ENCODE measurements around the gene SLC38A1.
A peak's percentile ranks its signal among the peaks of the same experiment; 100 is the strongest.

The SLC38A1 gene

DNA sequence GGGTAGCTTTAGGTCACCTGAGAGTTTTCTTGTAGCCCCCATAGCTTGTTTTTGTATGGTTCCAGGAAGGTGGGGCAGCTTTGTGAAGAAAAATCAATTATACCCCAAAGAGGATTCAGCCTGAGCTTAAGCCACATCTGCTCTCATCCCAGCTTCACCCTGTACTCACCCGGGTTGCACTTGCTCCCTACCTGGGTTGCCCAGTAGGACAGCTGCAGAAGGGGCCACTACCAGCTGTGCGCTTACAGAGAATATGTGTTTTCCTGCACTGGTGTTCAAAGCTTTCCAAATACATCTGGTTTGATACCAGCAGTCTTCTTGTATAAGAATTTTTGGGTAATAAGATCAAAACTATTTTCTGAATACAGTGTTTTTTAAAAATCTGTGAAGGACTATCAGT lies 3.0 kb upstream of the SLC38A1 start:
- WGBS (ENCODE audit: insufficient coverage): 100% methylated on average over 1 of the region's 2 CpGs
- no peaks in the 10 kb centered on the region for H3K36me3 ChIP-seq (ENCODE audit: control insufficient read depth in 4 of 4, insufficient read depth in 4 of 4, low read length in 3 of 4)
- no peaks in the 10 kb centered on the region for H3K9me3 ChIP-seq (ENCODE audit: control extremely low read depth in 1 of 5, control insufficient read depth in 4 of 5, insufficient read depth in 2 of 5, low read depth in 1 of 5, low read length in 4 of 5)
- ChIA-PET CTCF (interaction anchor here (1.1 kb wide), 1 partner anchor 31 kb away, joined by 3 read pairs; no protein-coding TSS in a partner anchor), POLR2A (no interaction called here)
- no peaks in the 10 kb centered on the region for H3K27me3 ChIP-seq (replicated peaks in 2 of 5; ENCODE audit: control insufficient read depth in 4 of 5, insufficient read depth in 5 of 5, low read length in 4 of 5)
- H3K4me3 ChIP-seq (ENCODE audit: control insufficient read depth in 1 of 7, extremely low read depth in 1 of 7, insufficient read depth in 4 of 7, low read depth in 2 of 7, low read length in 6 of 7): no peak overlapping the region
- no peak for DNase-seq
- H3K4me1 ChIP-seq (ENCODE audit: control extremely low read depth in 1 of 4, control insufficient read depth in 4 of 4, insufficient read depth in 4 of 4, low read length in 3 of 4): peaks cover 2 to 33% (median 25%) of the 10 kb centered on the region in 4 experiments
- H3K27ac ChIP-seq (ENCODE audit: insufficient read depth in 1 of 2, low read depth in 1 of 2, low read length in 2 of 2, poor library complexity in 1 of 2, severe bottlenecking in 2 of 2): no peak overlapping the region

DNA sequence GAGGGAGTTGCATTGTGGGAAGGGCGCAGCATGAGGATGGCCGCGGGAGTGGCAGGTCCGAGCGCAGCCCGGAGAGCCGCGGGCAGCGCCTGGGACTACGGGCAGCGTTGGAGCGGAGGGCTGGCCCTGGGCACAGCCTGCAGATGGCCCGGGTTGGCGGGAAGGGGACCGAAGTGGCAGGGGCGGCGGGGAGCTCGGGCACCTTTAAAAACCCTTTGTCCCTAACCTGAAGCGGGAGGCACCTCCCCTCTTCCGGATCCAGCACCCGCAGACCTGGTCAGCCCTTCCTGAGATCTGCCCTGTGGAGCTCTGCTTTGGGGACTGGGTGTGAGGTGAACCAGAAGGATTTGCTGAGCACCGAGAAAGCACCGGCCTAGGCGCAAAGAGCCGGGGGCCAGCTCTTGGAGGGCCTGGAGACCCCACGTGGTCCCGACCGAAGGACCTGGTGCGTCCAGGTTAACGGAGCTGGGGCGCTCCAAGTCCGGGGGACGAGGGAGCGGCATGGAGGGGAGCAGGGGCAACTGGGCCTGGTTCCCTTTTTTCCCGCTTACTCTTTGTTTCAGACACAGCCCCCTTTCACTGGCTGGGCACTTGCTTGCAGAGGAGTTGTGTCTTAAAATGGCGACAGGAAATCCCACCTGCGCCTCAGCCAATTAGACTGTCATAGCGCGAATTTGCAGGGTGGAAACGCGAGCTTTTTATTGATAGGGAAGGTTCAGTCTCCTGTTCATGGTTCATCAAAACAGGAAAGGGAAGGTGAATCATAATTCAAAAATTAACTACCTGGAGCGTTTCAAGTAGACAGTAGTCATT lies 792 bp upstream of the SLC38A1 start:
- CTCF ChIA-PET: interaction anchor here (1.0 to 2.2 kb wide), 9 partner anchors 32 to 404 kb away, joined by 3 to 7 read pairs (median 3); no protein-coding TSS in a partner anchor
- Histone ChIP-seq H3K36me3 (ENCODE audit: control insufficient read depth in 4 of 4, insufficient read depth in 4 of 4, low read length in 3 of 4) (peaks cover 0 to 10% (median 0%) of the 10 kb centered on the region in 4 experiments), H3K27me3 (replicated peaks in 2 of 5; ENCODE audit: control insufficient read depth in 4 of 5, insufficient read depth in 5 of 5, low read length in 4 of 5) (no peaks in the 10 kb centered on the region), H3K4me1 (ENCODE audit: control extremely low read depth in 1 of 4, control insufficient read depth in 4 of 4, insufficient read depth in 4 of 4, low read length in 3 of 4) (peaks cover 18 to 46% (median 37%) of the 10 kb centered on the region in 4 experiments), H3K4me3 (ENCODE audit: control insufficient read depth in 1 of 7, extremely low read depth in 1 of 7, insufficient read depth in 4 of 7, low read depth in 2 of 7, low read length in 6 of 7) (peak overlapping the region; percentile 75 to 99 (median 90)), H3K27ac (ENCODE audit: insufficient read depth in 1 of 2, low read depth in 1 of 2, low read length in 2 of 2, poor library complexity in 1 of 2, severe bottlenecking in 2 of 2) (peak overlapping the region; percentile 47 to 88), H3K9me3 (ENCODE audit: control extremely low read depth in 1 of 5, control insufficient read depth in 4 of 5, insufficient read depth in 2 of 5, low read depth in 1 of 5, low read length in 4 of 5) (no peaks in the 10 kb centered on the region)
- DNase-seq: peak; percentile 47 to 81 (median 76)
- 1% methylated on average over 41 of the region's 42 CpGs for WGBS (ENCODE audit: insufficient coverage)
- POLR2A ChIA-PET: interaction anchor here (3.0 kb wide), 1 partner anchor 52 kb away, joined by 6 read pairs; no protein-coding TSS in a partner anchor

DNA sequence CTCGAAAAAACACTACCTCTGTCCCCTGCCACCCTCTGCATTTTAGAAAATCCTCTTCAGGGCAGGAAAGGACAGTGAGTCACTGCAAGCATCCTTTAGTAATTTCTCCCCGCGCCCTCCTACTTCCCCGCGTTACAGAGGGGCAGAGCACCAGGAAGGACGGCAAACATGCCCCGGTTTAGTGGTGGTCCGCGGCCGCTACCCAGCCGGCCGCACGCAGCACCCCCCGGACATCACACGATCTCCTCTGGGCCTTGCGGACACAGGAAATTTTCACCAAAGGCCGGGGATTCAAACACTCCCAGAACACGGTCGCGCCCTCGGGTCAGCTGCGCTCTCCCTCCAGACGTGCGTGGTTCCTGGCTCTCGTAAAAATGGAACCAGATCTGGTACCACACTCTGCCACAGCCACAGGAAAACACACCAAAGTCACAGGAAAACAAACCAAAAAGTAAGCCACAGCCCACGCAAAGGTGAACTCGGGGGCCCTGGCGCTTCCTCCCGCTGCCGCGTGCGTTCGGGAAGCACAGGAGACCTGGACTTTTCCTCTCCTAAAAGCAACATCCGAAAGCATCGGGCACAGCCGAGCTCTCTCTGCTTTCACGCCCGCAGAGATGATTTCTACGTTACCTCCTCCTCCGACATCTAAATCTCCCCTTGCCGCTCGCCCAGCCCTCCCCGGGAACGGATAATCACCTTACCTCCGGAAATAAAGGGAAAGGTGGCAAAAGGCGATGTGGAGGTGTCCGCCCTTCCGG lies 839 bp downstream of the SLC38A1 start:
- H3K4me3 ChIP-seq (ENCODE audit: control insufficient read depth in 1 of 7, extremely low read depth in 1 of 7, insufficient read depth in 4 of 7, low read depth in 2 of 7, low read length in 6 of 7): peak overlapping the region; percentile 75 to 99 (median 90)
- peaks cover 21 to 47% (median 37%) of the 10 kb centered on the region in 4 experiments for H3K4me1 ChIP-seq (ENCODE audit: control extremely low read depth in 1 of 4, control insufficient read depth in 4 of 4, insufficient read depth in 4 of 4, low read length in 3 of 4)
- ChIA-PET CTCF (interaction anchor here (0.8 to 1.7 kb wide), 6 partner anchors 53 to 116 kb away, joined by 3 to 5 read pairs (median 4); no protein-coding TSS in a partner anchor), POLR2A (interaction anchor here (0.7 to 3.0 kb wide), 3 partner anchors 50 to 931 kb away, joined by 3 to 6 read pairs (median 3); no protein-coding TSS in a partner anchor)
- peaks cover 0 to 10% (median 0%) of the 10 kb centered on the region in 4 experiments for H3K36me3 ChIP-seq (ENCODE audit: control insufficient read depth in 4 of 4, insufficient read depth in 4 of 4, low read length in 3 of 4)
- H3K9me3 ChIP-seq (ENCODE audit: control extremely low read depth in 1 of 5, control insufficient read depth in 4 of 5, insufficient read depth in 2 of 5, low read depth in 1 of 5, low read length in 4 of 5): no peaks in the 10 kb centered on the region
- DNase-seq: peak; percentile 22 to 59 (median 47)
- no peaks in the 10 kb centered on the region for H3K27me3 ChIP-seq (replicated peaks in 2 of 5; ENCODE audit: control insufficient read depth in 4 of 5, insufficient read depth in 5 of 5, low read length in 4 of 5)
- H3K27ac ChIP-seq (ENCODE audit: insufficient read depth in 1 of 2, low read depth in 1 of 2, low read length in 2 of 2, poor library complexity in 1 of 2, severe bottlenecking in 2 of 2): peak overlapping the region; percentile 64 to 88
- 0% methylated on average over 44 of the region's 48 CpGs for WGBS (ENCODE audit: insufficient coverage)

DNA sequence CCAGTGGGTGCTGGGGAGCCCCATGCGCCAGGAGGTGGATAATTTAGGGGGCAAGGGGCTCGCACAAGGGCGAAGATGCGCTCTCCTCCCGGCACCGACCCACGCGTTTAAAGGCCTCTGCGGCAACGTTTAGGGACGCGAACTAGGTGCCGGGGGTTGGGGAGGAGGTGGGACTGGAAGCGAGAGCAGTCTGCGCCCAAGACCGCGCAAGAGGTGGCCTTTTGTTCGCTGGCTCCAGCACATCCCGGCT lies 1.3 kb downstream of the SLC38A1 start:
- Histone ChIP-seq H3K27me3 (replicated peaks in 2 of 5; ENCODE audit: control insufficient read depth in 4 of 5, insufficient read depth in 5 of 5, low read length in 4 of 5) (no peaks in the 10 kb centered on the region), H3K9me3 (ENCODE audit: control extremely low read depth in 1 of 5, control insufficient read depth in 4 of 5, insufficient read depth in 2 of 5, low read depth in 1 of 5, low read length in 4 of 5) (no peaks in the 10 kb centered on the region), H3K27ac (ENCODE audit: insufficient read depth in 1 of 2, low read depth in 1 of 2, low read length in 2 of 2, poor library complexity in 1 of 2, severe bottlenecking in 2 of 2) (peak overlapping the region; percentile 64 to 88), H3K4me1 (ENCODE audit: control extremely low read depth in 1 of 4, control insufficient read depth in 4 of 4, insufficient read depth in 4 of 4, low read length in 3 of 4) (peaks cover 21 to 47% (median 37%) of the 10 kb centered on the region in 4 experiments), H3K36me3 (ENCODE audit: control insufficient read depth in 4 of 4, insufficient read depth in 4 of 4, low read length in 3 of 4) (peaks cover 0 to 10% (median 0%) of the 10 kb centered on the region in 4 experiments), H3K4me3 (ENCODE audit: control insufficient read depth in 1 of 7, extremely low read depth in 1 of 7, insufficient read depth in 4 of 7, low read depth in 2 of 7, low read length in 6 of 7) (peak overlapping the region; percentile 75 to 99 (median 90))
- DNase-seq: no peak
- 0% methylated on average over 17 of the region's 19 CpGs for WGBS (ENCODE audit: insufficient coverage)
- POLR2A ChIA-PET: no interaction called here
- CTCF ChIA-PET: no interaction called here

DNA sequence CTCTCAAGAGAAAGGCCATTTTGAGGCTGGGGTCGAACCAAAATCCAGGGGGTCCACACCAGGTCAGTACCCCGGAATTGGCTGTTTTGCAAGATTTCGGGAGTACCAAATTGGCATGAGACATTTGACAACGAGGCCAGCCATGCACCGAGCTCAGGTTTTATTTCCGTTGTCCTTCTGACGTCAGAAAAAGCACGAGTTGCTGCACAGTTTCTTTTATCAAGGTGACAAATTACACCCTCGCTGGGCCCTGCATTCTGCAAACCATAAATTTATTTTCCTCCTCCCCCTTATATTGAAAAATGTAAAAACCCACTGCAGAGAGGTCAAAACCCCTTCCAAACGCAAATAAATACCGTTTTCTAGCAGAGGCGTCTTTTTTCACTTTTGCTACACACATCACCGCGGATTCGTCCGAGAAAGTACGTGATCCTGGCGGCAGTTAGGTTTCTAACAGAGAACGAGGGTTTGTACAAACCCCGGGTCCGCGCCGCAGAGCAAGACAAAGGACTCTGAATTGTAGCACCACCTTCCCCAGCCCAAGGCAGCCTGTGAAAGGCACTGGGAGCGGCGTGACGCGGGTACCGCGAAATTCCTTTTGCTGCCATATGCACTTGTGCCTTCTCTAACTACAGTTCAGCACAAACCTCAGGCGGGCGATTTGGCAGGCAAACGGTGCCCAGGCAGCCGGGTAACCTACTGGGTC lies 1.8 kb downstream of the SLC38A1 start:
- WGBS (ENCODE audit: insufficient coverage): under 1% methylated on average over 27 of the region's 33 CpGs
- CTCF ChIA-PET: interaction anchor here (0.8 to 1.5 kb wide), 2 partner anchors 52 to 90 kb away, joined by 3 read pairs; no protein-coding TSS in a partner anchor
- H3K36me3 ChIP-seq (ENCODE audit: control insufficient read depth in 4 of 4, insufficient read depth in 4 of 4, low read length in 3 of 4): peaks cover 0 to 10% (median 0%) of the 10 kb centered on the region in 4 experiments
- H3K9me3 ChIP-seq (ENCODE audit: control extremely low read depth in 1 of 5, control insufficient read depth in 4 of 5, insufficient read depth in 2 of 5, low read depth in 1 of 5, low read length in 4 of 5): no peaks in the 10 kb centered on the region
- DNase-seq: peak; percentile 43 to 71 (median 60)
- POLR2A ChIA-PET: no interaction called here
- no peaks in the 10 kb centered on the region for H3K27me3 ChIP-seq (replicated peaks in 2 of 5; ENCODE audit: control insufficient read depth in 4 of 5, insufficient read depth in 5 of 5, low read length in 4 of 5)
- peak overlapping the region; percentile 75 to 99 (median 90) for H3K4me3 ChIP-seq (ENCODE audit: control insufficient read depth in 1 of 7, extremely low read depth in 1 of 7, insufficient read depth in 4 of 7, low read depth in 2 of 7, low read length in 6 of 7)
- H3K4me1 ChIP-seq (ENCODE audit: control extremely low read depth in 1 of 4, control insufficient read depth in 4 of 4, insufficient read depth in 4 of 4, low read length in 3 of 4): peaks cover 21 to 47% (median 37%) of the 10 kb centered on the region in 4 experiments
- H3K27ac ChIP-seq (ENCODE audit: insufficient read depth in 1 of 2, low read depth in 1 of 2, low read length in 2 of 2, poor library complexity in 1 of 2, severe bottlenecking in 2 of 2): peak overlapping the region; percentile 64 to 88

DNA sequence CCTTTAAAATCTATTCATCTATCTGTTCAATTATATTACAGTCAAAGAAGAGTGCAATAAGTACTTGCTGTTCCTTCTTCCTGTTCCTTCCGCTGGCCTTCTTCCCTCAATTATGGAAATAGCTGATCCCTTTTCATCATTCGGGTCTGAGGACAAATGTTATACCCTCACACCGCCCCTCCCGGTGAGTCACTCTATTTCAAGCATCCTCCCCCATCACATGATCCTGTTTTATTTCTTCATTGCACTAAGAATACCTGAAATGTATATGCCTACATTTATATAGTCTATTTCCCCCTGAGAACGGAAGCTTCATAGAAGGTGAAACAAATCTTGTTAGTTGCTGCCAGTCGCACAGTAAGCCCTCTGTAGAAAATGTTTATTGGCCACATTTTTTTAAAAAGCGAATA lies 2.5 kb downstream of the SLC38A1 start:
- no peaks in the 10 kb centered on the region for H3K9me3 ChIP-seq (ENCODE audit: control extremely low read depth in 1 of 5, control insufficient read depth in 4 of 5, insufficient read depth in 2 of 5, low read depth in 1 of 5, low read length in 4 of 5)
- POLR2A ChIA-PET: no interaction called here
- CTCF ChIA-PET: interaction anchor here (0.8 to 1.5 kb wide), 2 partner anchors 51 to 89 kb away, joined by 3 read pairs; no protein-coding TSS in a partner anchor
- H3K27ac ChIP-seq (ENCODE audit: insufficient read depth in 1 of 2, low read depth in 1 of 2, low read length in 2 of 2, poor library complexity in 1 of 2, severe bottlenecking in 2 of 2): peak overlapping the region; percentile 64 to 88
- H3K4me3 ChIP-seq (ENCODE audit: control insufficient read depth in 1 of 7, extremely low read depth in 1 of 7, insufficient read depth in 4 of 7, low read depth in 2 of 7, low read length in 6 of 7): peak overlapping the region in 6 of 7 experiments; percentile 75 to 99 (median 90)
- H3K36me3 ChIP-seq (ENCODE audit: control insufficient read depth in 4 of 4, insufficient read depth in 4 of 4, low read length in 3 of 4): peaks cover 0 to 14% (median 0%) of the 10 kb centered on the region in 4 experiments
- DNase-seq: peak; percentile 26 to 82 (median 67)
- H3K27me3 ChIP-seq (replicated peaks in 2 of 5; ENCODE audit: control insufficient read depth in 4 of 5, insufficient read depth in 5 of 5, low read length in 4 of 5): no peaks in the 10 kb centered on the region
- peaks cover 21 to 47% (median 37%) of the 10 kb centered on the region in 4 experiments for H3K4me1 ChIP-seq (ENCODE audit: control extremely low read depth in 1 of 4, control insufficient read depth in 4 of 4, insufficient read depth in 4 of 4, low read length in 3 of 4)
- WGBS (ENCODE audit: insufficient coverage): 43% methylated on average over 5 of the region's 7 CpGs

Measured in common myeloid progenitor, CD34-positive (primary cell).